Naive thymus-derived CD4-positive, alpha-beta T cell (primary cell): ENCODE measurements around the gene TCL1B. TPM values are rescaled to one million over a fixed set of nuclear protein-coding genes. Genes with fewer than 3 reads are reported as not detected.
"Not testable (repeated sequence)": the region's sequence is repeated elsewhere in the genome, so short reads cannot be mapped to it uniquely, and the experiment has no call there.

Source experiments
- ATAC-seq: fragments of 150-1000 bp; cut with Tn5 transposase; 2 replicates; pipeline ENCODE4 v1.10.0; 2021; ENCODE audit warnings: mild to moderate bottlenecking, moderate library complexity
- CTCF ChIA-PET: fragments of 350-600 bp; sonication (Branson Sonifier 250); formaldehyde crosslinking; loops from one replicate; lab custom pipeline; 2021; ENCODE audit warnings: antibody characterized with exemption; lab: Charles Lee
- POLR2A ChIA-PET: fragments of 350-600 bp; sonication (Branson Sonifier 250); formaldehyde crosslinking; loops from one replicate; lab custom pipeline; 2021; ENCODE audit warnings: antibody characterized with exemption, inconsistent platforms; lab: Charles Lee
- DNase-seq, 9 donors: peaks; one replicate each; pipeline versions ENCODE4 v3.0.0 to v3.0.0-alpha.2; 2020 to 2022; ENCODE audit warnings: mixed read lengths in 1 of 9
- H3K27ac ChIP-seq: one replicate; pipeline ENCODE4 v1.7.0; 2013; ENCODE audit warnings: mild to moderate bottlenecking, low read depth, low read length, moderate library complexity
- H3K27me3 ChIP-seq, 2 donors: one replicate each; pipeline ENCODE4 v1.7.0; 2013; ENCODE audit warnings: low read length in 2 of 2, mild to moderate bottlenecking in 2 of 2, moderate library complexity in 2 of 2; ENCODE audit not compliant: control insufficient read depth in 2 of 2, insufficient read depth in 2 of 2
- H3K36me3 ChIP-seq, 3 experiments: 1 replicate in 2 of 3; 2 replicates in 1 of 3; pipeline ENCODE4 v1.7.0; 2013; ENCODE audit warnings: low read length in 3 of 3, mild to moderate bottlenecking in 3 of 3, moderate library complexity in 1 of 3; ENCODE audit not compliant: insufficient read depth in 3 of 3, control insufficient read depth in 2 of 3
- H3K4me1 ChIP-seq, 2 donors: one replicate each; pipeline ENCODE4 v1.7.0; 2013; ENCODE audit warnings: low read length in 2 of 2, mild to moderate bottlenecking in 2 of 2, moderate library complexity in 1 of 2; ENCODE audit not compliant: control insufficient read depth in 2 of 2, insufficient read depth in 2 of 2
- H3K4me3 ChIP-seq: 2 replicates; pipeline ENCODE4 v1.7.0; 2013; ENCODE audit warnings: mild to moderate bottlenecking, low read length
- H3K9me3 ChIP-seq, 3 experiments: 1 replicate in 2 of 3; 2 replicates in 1 of 3; pipeline ENCODE4 v1.7.0; 2013; ENCODE audit warnings: low read length in 3 of 3; ENCODE audit not compliant: control insufficient read depth in 2 of 3
- H3K27ac Mint-ChIP-seq, 9 donors: one replicate each; pipeline ENCODE4 v1.8.0; 2020 to 2022; ENCODE audit warnings: mixed read lengths in 9 of 9, mild to moderate bottlenecking in 8 of 9, moderate library complexity in 5 of 9, inconsistent platforms in 2 of 9
- H3K27me3 Mint-ChIP-seq, 5 donors: one replicate each; pipeline ENCODE4 v1.8.0; 2021 to 2022; ENCODE audit warnings: mixed read lengths in 5 of 5, mild to moderate bottlenecking in 1 of 5
- H3K36me3 Mint-ChIP-seq, 5 donors: one replicate each; pipeline ENCODE4 v1.8.0; 2020 to 2022; ENCODE audit warnings: mixed read lengths in 5 of 5, mild to moderate bottlenecking in 3 of 5, inconsistent platforms in 1 of 5
- H3K4me1 Mint-ChIP-seq, 7 donors: one replicate each; pipeline ENCODE4 v1.8.0; 2020 to 2022; ENCODE audit warnings: mixed read lengths in 7 of 7, mild to moderate bottlenecking in 3 of 7, inconsistent platforms in 1 of 7
- H3K4me3 Mint-ChIP-seq, 10 donors: one replicate each; pipeline ENCODE4 v1.8.0; 2020 to 2022; ENCODE audit warnings: mild to moderate bottlenecking in 10 of 10, mixed read lengths in 10 of 10, moderate library complexity in 6 of 10, inconsistent platforms in 2 of 10
- H3K9me3 Mint-ChIP-seq, 11 donors: one replicate each; pipeline ENCODE4 v1.8.0; 2020 to 2022; ENCODE audit warnings: mixed read lengths in 11 of 11, mild to moderate bottlenecking in 4 of 11, inconsistent platforms in 1 of 11, moderate library complexity in 1 of 11
- intact Hi-C, 2 donors: fragments of 100-400 bp; cut with micrococcal nuclease; formaldehyde crosslinking; loops; one replicate each; pipeline ENCODE4 v1.15.1; 2023
- polyA plus RNA-seq, 2 donors: library from polyadenylated mRNA; unstranded; fragments of 300-500 nt; fragmentation: Illumina TruSeq; gene quantifications; one replicate each; pipeline ENCODE4 v1.2.3, GENCODE V29; 2021
- total RNA-seq, 6 experiments: library from RNA in 5 of 6; stranded (reverse) in 5 of 6; gene quantifications; 1 replicate in 5 of 6; 2 replicates in 1 of 6; pipeline ENCODE4 v1.2.3 and lab custom pipeline; 2021 to 2026

TCL1B gene
- total and polyA plus RNA-seq, 7 experiments from 2014 or later, result 0.54 TPM; not detected in 6

DNA sequence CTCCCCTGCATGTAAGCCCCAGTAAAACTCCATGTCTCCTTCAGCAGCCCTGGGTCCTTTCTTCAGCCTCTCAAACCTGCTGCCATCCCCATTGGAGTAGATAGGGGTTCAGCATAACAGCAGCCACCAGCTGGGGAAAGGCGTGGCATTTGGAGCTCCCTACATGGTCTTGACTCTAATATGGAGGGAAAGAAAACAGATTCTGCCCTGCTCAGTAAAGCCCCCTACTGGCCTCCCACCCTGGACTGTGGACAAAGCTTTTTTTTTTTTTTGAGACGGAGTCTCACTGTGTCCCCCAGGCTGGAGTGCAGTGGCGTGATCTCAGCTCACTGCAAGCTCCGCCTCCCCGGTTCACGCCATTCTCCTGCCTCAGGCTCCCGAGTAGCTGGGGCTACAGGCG is 20.7 kb upstream of the TCL1B start:
- CTCF ChIA-PET, result interaction anchor here (0.7 kb wide), 2 partner anchors 13 to 217 kb away, joined by 4 read pairs; no protein-coding TSS in a partner anchor
- H3K36me3 Mint-ChIP-seq, H3K27ac ChIP-seq, DNase-seq, H3K9me3 Mint-ChIP-seq, intact Hi-C loops, H3K4me3 Mint-ChIP-seq, H3K9me3 ChIP-seq, H3K27ac Mint-ChIP-seq, H3K36me3 ChIP-seq, H3K4me1 ChIP-seq, H3K4me3 ChIP-seq, ATAC-seq, POLR2A ChIA-PET, H3K27me3 ChIP-seq, H3K4me1 Mint-ChIP-seq: not testable (repeated sequence)
- H3K27me3 Mint-ChIP-seq, result peaks cover 0 to 16% (median 10%) of the 10 kb centered on the region in 5 donors

DNA sequence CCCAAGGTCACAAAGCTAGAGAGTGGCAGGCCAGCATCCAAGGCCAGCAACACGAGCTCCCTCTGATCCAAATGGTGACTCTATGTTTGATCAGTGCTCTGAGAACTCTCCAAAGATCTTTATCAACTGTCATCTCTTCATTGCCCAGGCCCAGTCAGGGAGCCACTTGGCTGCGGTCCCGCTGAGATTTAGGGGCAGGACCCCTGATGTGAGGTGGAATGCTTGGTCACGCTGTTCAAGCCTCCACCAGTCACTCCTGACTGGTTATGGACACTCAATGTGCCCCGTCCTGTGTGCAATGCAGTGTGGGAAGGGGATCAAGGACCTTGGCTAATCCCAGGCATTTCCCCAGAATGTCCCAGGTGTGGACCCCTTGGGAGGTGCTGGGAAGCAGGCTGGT is 19.8 kb upstream of the TCL1B start:
- Histone ChIP-seq H3K27ac (no peak overlapping the region), H3K4me1 (no peaks in the 10 kb centered on the region), H3K9me3 (no peaks in the 10 kb centered on the region), H3K36me3 (no peaks in the 10 kb centered on the region), H3K27me3 (no peaks in the 10 kb centered on the region), H3K4me3 (no peak overlapping the region)
- POLR2A ChIA-PET, result no interaction called here
- CTCF ChIA-PET, result no interaction called here
- peaks cover 0 to 2% (median 0%) of the 10 kb centered on the region in 11 donors for H3K9me3 Mint-ChIP-seq
- DNase-seq, result no peak
- H3K4me1 Mint-ChIP-seq, result peaks cover 0 to 10% (median 5%) of the 10 kb centered on the region in 7 donors
- intact Hi-C loops, result no loop called here
- no peak overlapping the region for H3K27ac Mint-ChIP-seq
- no peaks in the 10 kb centered on the region for H3K36me3 Mint-ChIP-seq
- no peak for ATAC-seq
- no peak overlapping the region for H3K4me3 Mint-ChIP-seq
- H3K27me3 Mint-ChIP-seq, result peaks cover 0 to 13% (median 9%) of the 10 kb centered on the region in 5 donors

DNA sequence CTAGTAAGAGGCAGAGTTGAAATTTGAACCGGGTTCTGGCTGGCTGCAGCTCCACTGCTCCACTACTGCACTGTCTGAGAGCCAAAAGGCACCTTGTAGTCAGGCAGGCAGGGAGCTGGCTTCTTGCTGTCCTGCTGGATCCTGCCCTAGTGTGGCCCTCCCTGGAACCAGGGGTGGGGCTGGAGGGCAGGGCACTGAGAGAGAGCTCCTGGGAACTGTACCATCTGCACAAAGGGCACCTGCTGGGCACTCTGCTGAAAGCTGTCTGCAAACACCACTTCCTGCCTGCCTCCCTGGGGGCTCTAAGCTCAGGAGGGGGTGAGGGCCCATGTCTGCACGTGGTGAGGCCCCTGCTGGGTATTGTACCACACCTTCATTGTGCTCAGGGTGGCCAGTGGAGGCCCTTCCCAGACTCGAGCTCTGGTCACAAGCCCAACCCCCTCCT is 19.0 kb upstream of the TCL1B start:
- intact Hi-C loops, result no loop called here
- ChIA-PET POLR2A (no interaction called here), CTCF (no interaction called here)
- no peaks in the 10 kb centered on the region for H3K36me3 Mint-ChIP-seq
- no peaks in the 10 kb centered on the region for H3K36me3 ChIP-seq
- no peaks in the 10 kb centered on the region for H3K27me3 ChIP-seq
- H3K9me3 ChIP-seq, result no peaks in the 10 kb centered on the region
- no peak overlapping the region for H3K4me3 Mint-ChIP-seq
- ATAC-seq, result no peak
- H3K27ac ChIP-seq, result no peak overlapping the region
- peaks cover 0 to 7% (median 4%) of the 10 kb centered on the region in 7 donors for H3K4me1 Mint-ChIP-seq
- no peak for DNase-seq
- no peaks in the 10 kb centered on the region for H3K9me3 Mint-ChIP-seq
- H3K4me3 ChIP-seq, result no peak overlapping the region
- peaks cover 0 to 12% (median 6%) of the 10 kb centered on the region in 5 donors for H3K27me3 Mint-ChIP-seq
- no peaks in the 10 kb centered on the region for H3K4me1 ChIP-seq
- H3K27ac Mint-ChIP-seq, result no peak overlapping the region

DNA sequence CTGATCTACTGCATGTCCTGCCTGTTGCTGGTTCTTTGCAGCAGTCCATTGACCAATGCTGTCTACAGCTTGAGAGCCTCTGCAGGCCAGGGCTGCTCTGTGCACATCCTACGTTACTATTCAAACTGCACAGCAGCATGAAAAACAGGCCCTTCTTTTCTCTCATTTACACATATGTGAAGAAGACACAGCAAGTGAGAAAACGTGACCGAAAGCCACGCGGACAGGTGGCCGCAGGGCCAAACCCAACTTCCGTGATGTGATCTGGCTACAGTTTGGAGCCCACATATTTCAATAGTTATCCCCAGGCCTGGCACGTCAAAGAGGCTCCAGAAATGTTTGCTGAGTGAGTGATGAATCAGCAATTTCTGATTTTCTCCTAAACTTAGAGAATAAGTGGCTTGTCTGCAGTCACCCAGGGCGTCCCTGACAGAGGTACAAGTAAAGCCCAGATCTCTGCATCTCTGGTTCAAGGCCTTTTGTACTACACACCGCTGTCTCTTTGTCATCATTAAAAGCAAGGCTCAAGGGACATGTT is 17.9 kb upstream of the TCL1B start:
- Mint-ChIP-seq H3K27me3 (peaks cover 0 to 18% (median 4%) of the 10 kb centered on the region in 5 donors), H3K27ac (no peak overlapping the region), H3K36me3 (no peaks in the 10 kb centered on the region), H3K4me3 (no peak overlapping the region), H3K9me3 (no peaks in the 10 kb centered on the region), H3K4me1 (peaks cover 0 to 1% (median 0%) of the 10 kb centered on the region in 7 donors)
- no peaks in the 10 kb centered on the region for H3K9me3 ChIP-seq
- DNase-seq (no peak), ATAC-seq (no peak)
- no peak overlapping the region for H3K4me3 ChIP-seq
- intact Hi-C loops, result no loop called here
- no peak overlapping the region for H3K27ac ChIP-seq
- H3K36me3 ChIP-seq, result no peaks in the 10 kb centered on the region
- ChIA-PET POLR2A (no interaction called here), CTCF (no interaction called here)
- H3K4me1 ChIP-seq, result no peaks in the 10 kb centered on the region
- H3K27me3 ChIP-seq, result no peaks in the 10 kb centered on the region

GRCh38 chr14:95674613-95675012 is 11.6 kb upstream of the TCL1B start:
- H3K36me3 ChIP-seq, result no peaks in the 10 kb centered on the region
- no peaks in the 10 kb centered on the region for H3K9me3 ChIP-seq
- no peak overlapping the region for H3K4me3 ChIP-seq
- Mint-ChIP-seq H3K36me3 (no peaks in the 10 kb centered on the region), H3K4me1 (peaks cover 0 to 1% (median 0%) of the 10 kb centered on the region in 7 donors), H3K4me3 (no peak overlapping the region), H3K27me3 (peaks cover 2 to 54% (median 35%) of the 10 kb centered on the region in 5 donors), H3K27ac (no peak overlapping the region), H3K9me3 (peaks cover 0 to 2% (median 0%) of the 10 kb centered on the region in 11 donors)
- CTCF ChIA-PET, result interaction anchor here (0.6 kb wide), 1 partner anchor 135 kb away, joined by 3 read pairs; no protein-coding TSS in a partner anchor
- POLR2A ChIA-PET, result no interaction called here
- no peaks in the 10 kb centered on the region for H3K4me1 ChIP-seq
- ATAC-seq, result no peak
- H3K27me3 ChIP-seq, result peaks cover 0 to 3% of the 10 kb centered on the region in 2 donors
- intact Hi-C loops, result no loop called here
- H3K27ac ChIP-seq, result no peak overlapping the region
- no peak for DNase-seq

- DNase-seq (no peak), ATAC-seq (no peak)
- CTCF ChIA-PET, result no interaction called here
- POLR2A ChIA-PET, result no interaction called here
- intact Hi-C loops, result no loop called here
- H3K4me3 Mint-ChIP-seq, result no peak overlapping the region
- H3K27me3 ChIP-seq, result peaks cover 0 to 3% of the 10 kb centered on the region in 2 donors
- H3K4me3 ChIP-seq, result no peak overlapping the region
- H3K27ac ChIP-seq, result no peak overlapping the region
- H3K9me3 Mint-ChIP-seq, result peaks cover 0 to 2% (median 0%) of the 10 kb centered on the region in 11 donors
- H3K36me3 ChIP-seq, result no peaks in the 10 kb centered on the region
- H3K4me1 ChIP-seq, result no peaks in the 10 kb centered on the region
- H3K27ac Mint-ChIP-seq, result no peak overlapping the region
- H3K27me3 Mint-ChIP-seq, result peaks cover 2 to 56% (median 35%) of the 10 kb centered on the region in 5 donors
- H3K4me1 Mint-ChIP-seq, result peaks cover 0 to 1% (median 0%) of the 10 kb centered on the region in 7 donors
- no peaks in the 10 kb centered on the region for H3K9me3 ChIP-seq
- H3K36me3 Mint-ChIP-seq, result no peaks in the 10 kb centered on the region
These were observed 10.7 kb upstream of the TCL1B start for GRCh38 chr14:95675486-95675885.
